NCI-H2227 (cell line): ENCODE measurements around the gene CCDC9B.

ENCODE experiments used
- DNase-seq: peaks from one replicate; lab custom pipeline; 2025; ENCODE audit not compliant: unreplicated experiment; lab: John Stamatoyannopoulos, UW

CCDC9B gene

GRCh38 chr15:40293006-40293405 lies 47.7 kb downstream of the CCDC9B start:
- no peak for DNase-seq

- no peak for DNase-seq
These were observed 48.5 kb downstream of the CCDC9B start for GRCh38 chr15:40292246-40292645.

GRCh38 chr15:40290918-40291574 lies 49.7 kb downstream of the CCDC9B start:
- peak; percentile 77 for DNase-seq

GRCh38 chr15:40290545-40290917 lies 50.2 kb downstream of the CCDC9B start:
- no peak for DNase-seq

GRCh38 chr15:40289140-40289775 lies 51.5 kb downstream of the CCDC9B start:
- DNase-seq = no peak

- DNase-seq = no peak
These were observed 52.8 kb downstream of the CCDC9B start for GRCh38 chr15:40287968-40288367.

- DNase-seq = no peak
These were observed 53.2 kb downstream of the CCDC9B start for GRCh38 chr15:40287505-40287904.

- no peak for DNase-seq
These were observed 53.9 kb downstream of the CCDC9B start for GRCh38 chr15:40286794-40287193.

- no peak for DNase-seq
These were observed 54.6 kb downstream of the CCDC9B start for GRCh38 chr15:40286061-40286532.

GRCh38 chr15:40285554-40286011 lies 55.2 kb downstream of the CCDC9B start:
- no peak for DNase-seq

GRCh38 chr15:40285151-40285550 lies 55.6 kb downstream of the CCDC9B start:
- DNase-seq = no peak

GRCh38 chr15:40283615-40284300 lies 57.0 kb downstream of the CCDC9B start:
- no peak for DNase-seq

GRCh38 chr15:40282869-40283614 lies 57.7 kb downstream of the CCDC9B start, which contains the start of gene ANKRD63:
Gene ANKRD63, minus strand, starts transcription at chr15:40283064. Its CDS starts 478 bp downstream, at chr15:40282586.
- peak; percentile 43 for DNase-seq

- peak; percentile 57 for DNase-seq
These were observed 58.4 kb downstream of the CCDC9B start for GRCh38 chr15:40282147-40282868.

- no peak for DNase-seq
These were observed 59.0 kb downstream of the CCDC9B start for GRCh38 chr15:40281801-40282146.
